Measurements from ENCODE around the gene FRYL.
"Not testable (repeated sequence)": the region's sequence is repeated elsewhere in the genome, so short reads cannot be mapped to it uniquely, and the experiment has no call there.

The FRYL gene

DNA sequence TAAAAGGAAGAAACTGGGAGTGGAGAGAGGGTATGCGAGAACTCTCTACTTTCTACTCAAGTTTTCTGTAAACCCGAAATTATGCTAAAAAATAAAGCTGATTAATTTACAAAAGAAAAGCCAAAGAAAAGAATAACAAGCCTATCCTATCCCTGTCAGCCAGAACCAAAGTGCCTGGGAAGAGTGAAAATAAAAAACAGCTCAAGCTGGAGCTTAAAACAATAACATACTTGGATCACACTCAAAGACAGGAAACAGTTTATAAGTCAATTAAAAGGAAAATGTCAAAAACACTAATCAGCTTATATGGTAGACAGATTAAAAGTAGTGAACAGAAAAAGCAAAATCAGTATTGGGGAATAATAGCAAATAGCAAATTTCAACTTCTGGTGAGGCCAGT, 139.4 kb downstream of the FRYL start:
- DNase-seq = no peak
- H3K79me1 ChIP-seq (ENCODE audit: low read length) = no peaks in the 10 kb centered on the region

DNA sequence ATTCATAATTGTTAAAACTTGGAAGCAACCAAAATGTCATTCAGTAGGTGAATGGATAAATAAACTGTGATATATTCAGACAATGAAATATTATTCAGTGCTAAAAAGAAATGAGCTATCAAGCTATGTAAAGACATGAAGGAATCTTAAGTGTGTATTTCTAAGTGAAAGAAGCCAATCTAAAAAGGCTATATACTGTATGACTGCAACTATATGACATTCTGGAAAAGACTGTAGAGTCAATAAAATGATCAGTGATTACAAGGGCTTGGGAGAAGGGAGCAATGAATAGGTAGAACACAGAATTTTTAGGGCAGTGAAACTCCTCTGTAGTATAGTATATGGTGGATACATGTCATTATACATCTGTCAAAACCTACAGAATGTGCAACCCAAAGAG, 139.9 kb downstream of the FRYL start:
- no peak overlapping the region for H2AFZ ChIP-seq (ENCODE audit: insufficient read depth, low read length, poor library complexity)
- H4K12ac ChIP-seq (ENCODE audit: low read depth, low read length) = no peak overlapping the region
- no peak overlapping the region for H3K4ac ChIP-seq (ENCODE audit: low read depth, low read length)
- H2BK5ac ChIP-seq (ENCODE audit: low read depth, low read length, poor library complexity) = no peak overlapping the region
- no peak overlapping the region for H4K8ac ChIP-seq (ENCODE audit: low read depth, low read length)
- no peaks in the 10 kb centered on the region for H3K79me2 ChIP-seq (ENCODE audit: control insufficient read depth, insufficient read depth, low read length, poor library complexity)
- H3K79me1 ChIP-seq (ENCODE audit: low read length) = no peaks in the 10 kb centered on the region
- H3K9ac ChIP-seq (ENCODE audit: low read length) = no peak overlapping the region
- no peak overlapping the region for H3K18ac ChIP-seq (ENCODE audit: low read length)
- no peak overlapping the region for H4K91ac ChIP-seq (ENCODE audit: low read depth, low read length)
- H3K4me1 ChIP-seq (ENCODE audit: control insufficient read depth in 1 of 2, insufficient read depth in 2 of 2, low read length in 2 of 2) = no peaks in the 10 kb centered on the region
- H3K14ac ChIP-seq (ENCODE audit: low read length) = no peak overlapping the region
- no peak overlapping the region for H2BK12ac ChIP-seq (ENCODE audit: low read length)
- H2AK5ac ChIP-seq (ENCODE audit: low read length) = no peak overlapping the region
- no peak overlapping the region for H3K4me3 ChIP-seq (ENCODE audit: low read depth, low read length)
- no peak overlapping the region for H2BK120ac ChIP-seq (ENCODE audit: insufficient read depth, low read length, poor library complexity)
- H3K4me2 ChIP-seq (ENCODE audit: low read length) = no peak overlapping the region
- H3K9me3 ChIP-seq (ENCODE audit: insufficient read depth, low read depth, low read length) = no peaks in the 10 kb centered on the region
- DNase-seq = no peak
- H3K27ac ChIP-seq (ENCODE audit: low read depth, low read length) = no peak overlapping the region
- no peaks in the 10 kb centered on the region for H3K27me3 ChIP-seq (ENCODE audit: insufficient read depth, low read length)
- no peaks in the 10 kb centered on the region for H3K36me3 ChIP-seq (ENCODE audit: control insufficient read depth in 1 of 2, insufficient read depth in 2 of 2, low read length in 2 of 2)
- no peak overlapping the region for H3K23ac ChIP-seq (ENCODE audit: low read length)

More for the DNA sequence above, 139.4 kb downstream of the FRYL start:
- Histone ChIP-seq H3K9me3 (ENCODE audit: insufficient read depth, low read depth, low read length) (no peaks in the 10 kb centered on the region), H3K23ac (ENCODE audit: low read length) (no peak overlapping the region), H2BK120ac (ENCODE audit: insufficient read depth, low read length, poor library complexity) (no peak overlapping the region), H3K27ac (ENCODE audit: low read depth, low read length) (no peak overlapping the region), H3K4ac (ENCODE audit: low read depth, low read length) (no peak overlapping the region), H4K91ac (ENCODE audit: low read depth, low read length) (no peak overlapping the region), H3K18ac (ENCODE audit: low read length) (no peak overlapping the region), H2AK5ac (ENCODE audit: low read length) (no peak overlapping the region), H4K8ac (ENCODE audit: low read depth, low read length) (no peak overlapping the region), H3K9ac (ENCODE audit: low read length) (no peak overlapping the region), H3K27me3 (ENCODE audit: insufficient read depth, low read length) (no peaks in the 10 kb centered on the region), H2BK5ac (ENCODE audit: low read depth, low read length, poor library complexity) (no peak overlapping the region), H3K4me1 (ENCODE audit: control insufficient read depth in 1 of 2, insufficient read depth in 2 of 2, low read length in 2 of 2) (no peaks in the 10 kb centered on the region), H3K4me3 (ENCODE audit: low read depth, low read length) (no peak overlapping the region), H3K14ac (ENCODE audit: low read length) (no peak overlapping the region), H2BK12ac (ENCODE audit: low read length) (no peak overlapping the region), H3K36me3 (ENCODE audit: control insufficient read depth in 1 of 2, insufficient read depth in 2 of 2, low read length in 2 of 2) (no peaks in the 10 kb centered on the region), H3K79me2 (ENCODE audit: control insufficient read depth, insufficient read depth, low read length, poor library complexity) (no peaks in the 10 kb centered on the region), H4K12ac (ENCODE audit: low read depth, low read length) (no peak overlapping the region), H3K4me2 (ENCODE audit: low read length) (no peak overlapping the region), H2AFZ (ENCODE audit: insufficient read depth, low read length, poor library complexity) (no peak overlapping the region)
- WGBS (ENCODE audit: extremely low coverage, insufficient coverage, insufficient read length) = no CpG with 5 or more reads among the region's 2 CpGs

DNA sequence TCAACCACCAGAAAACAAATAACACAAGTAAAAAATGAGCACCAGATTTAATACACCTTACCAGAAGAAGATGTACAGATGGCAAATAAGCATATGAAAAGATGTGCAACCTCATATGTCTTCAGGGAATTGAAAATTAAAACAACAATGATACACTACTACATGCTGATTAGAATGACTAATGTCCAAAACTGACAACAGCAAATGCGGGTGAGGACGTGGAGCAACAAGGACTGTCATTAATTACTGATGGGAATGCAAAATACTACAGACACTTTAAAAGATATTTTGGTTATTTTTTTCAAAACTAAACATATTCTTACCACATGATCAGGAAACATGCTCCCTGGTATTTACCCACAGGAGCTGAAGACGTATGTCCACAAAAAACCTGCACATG, 140.3 kb downstream of the FRYL start:
- Histone ChIP-seq H3K4me2 (ENCODE audit: low read length) (no peak overlapping the region), H2BK120ac (ENCODE audit: insufficient read depth, low read length, poor library complexity) (no peak overlapping the region), H4K8ac (ENCODE audit: low read depth, low read length) (no peak overlapping the region), H3K79me1 (ENCODE audit: low read length) (no peaks in the 10 kb centered on the region), H3K23ac (ENCODE audit: low read length) (no peak overlapping the region), H3K9me3 (ENCODE audit: insufficient read depth, low read depth, low read length) (no peaks in the 10 kb centered on the region), H3K14ac (ENCODE audit: low read length) (no peak overlapping the region), H3K4me1 (ENCODE audit: control insufficient read depth in 1 of 2, insufficient read depth in 2 of 2, low read length in 2 of 2) (no peaks in the 10 kb centered on the region), H3K18ac (ENCODE audit: low read length) (no peak overlapping the region), H3K36me3 (ENCODE audit: control insufficient read depth in 1 of 2, insufficient read depth in 2 of 2, low read length in 2 of 2) (no peaks in the 10 kb centered on the region), H2BK5ac (ENCODE audit: low read depth, low read length, poor library complexity) (no peak overlapping the region), H3K4ac (ENCODE audit: low read depth, low read length) (no peak overlapping the region), H3K79me2 (ENCODE audit: control insufficient read depth, insufficient read depth, low read length, poor library complexity) (no peaks in the 10 kb centered on the region), H2AFZ (ENCODE audit: insufficient read depth, low read length, poor library complexity) (no peak overlapping the region), H4K91ac (ENCODE audit: low read depth, low read length) (no peak overlapping the region), H2BK12ac (ENCODE audit: low read length) (no peak overlapping the region), H4K12ac (ENCODE audit: low read depth, low read length) (no peak overlapping the region), H3K4me3 (ENCODE audit: low read depth, low read length) (no peak overlapping the region), H3K27me3 (ENCODE audit: insufficient read depth, low read length) (no peaks in the 10 kb centered on the region), H3K27ac (ENCODE audit: low read depth, low read length) (no peak overlapping the region), H3K9ac (ENCODE audit: low read length) (no peak overlapping the region), H2AK5ac (ENCODE audit: low read length) (no peak overlapping the region)
- peak; percentile 62 to 85 for DNase-seq
- WGBS (ENCODE audit: extremely low coverage, insufficient coverage, insufficient read length) = no CpG with 5 or more reads among the region's 3 CpGs

DNA sequence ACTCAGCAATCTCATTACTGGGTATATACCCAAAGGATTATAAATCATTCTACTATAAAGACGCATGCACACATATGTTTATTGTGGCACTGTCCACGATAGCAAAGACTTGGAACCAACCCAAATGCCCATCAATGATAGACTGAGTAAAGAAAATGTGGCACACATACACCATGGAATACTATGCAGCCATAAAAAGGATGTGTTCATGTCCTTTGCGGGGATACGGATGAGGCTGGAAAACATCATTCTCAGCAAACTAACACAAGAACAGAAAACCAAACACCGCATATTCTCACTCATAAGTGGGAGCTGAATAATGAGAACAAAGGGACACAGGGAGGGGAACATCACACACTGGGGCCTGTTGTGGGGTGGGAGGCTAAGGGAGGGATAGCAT, 141.5 kb downstream of the FRYL start:
- not testable (repeated sequence) for H3K27ac ChIP-seq (ENCODE audit: low read depth, low read length); H4K12ac ChIP-seq (ENCODE audit: low read depth, low read length); H3K27me3 ChIP-seq (ENCODE audit: insufficient read depth, low read length); H2BK120ac ChIP-seq (ENCODE audit: insufficient read depth, low read length, poor library complexity); H3K23ac ChIP-seq (ENCODE audit: low read length); H3K14ac ChIP-seq (ENCODE audit: low read length); H3K18ac ChIP-seq (ENCODE audit: low read length); H3K4ac ChIP-seq (ENCODE audit: low read depth, low read length); H3K4me3 ChIP-seq (ENCODE audit: low read depth, low read length); H3K79me1 ChIP-seq (ENCODE audit: low read length); H3K9me3 ChIP-seq (ENCODE audit: insufficient read depth, low read depth, low read length); H3K36me3 ChIP-seq (ENCODE audit: control insufficient read depth in 1 of 2, insufficient read depth in 2 of 2, low read length in 2 of 2); H3K79me2 ChIP-seq (ENCODE audit: control insufficient read depth, insufficient read depth, low read length, poor library complexity); H4K91ac ChIP-seq (ENCODE audit: low read depth, low read length); DNase-seq; H2BK12ac ChIP-seq (ENCODE audit: low read length); H3K4me1 ChIP-seq (ENCODE audit: control insufficient read depth in 1 of 2, insufficient read depth in 2 of 2, low read length in 2 of 2); H2AK5ac ChIP-seq (ENCODE audit: low read length); H4K8ac ChIP-seq (ENCODE audit: low read depth, low read length); H2BK5ac ChIP-seq (ENCODE audit: low read depth, low read length, poor library complexity); H2AFZ ChIP-seq (ENCODE audit: insufficient read depth, low read length, poor library complexity); H3K9ac ChIP-seq (ENCODE audit: low read length); H3K4me2 ChIP-seq (ENCODE audit: low read length)
- WGBS (ENCODE audit: extremely low coverage, insufficient coverage, insufficient read length) = no CpG with 5 or more reads among the region's 5 CpGs

DNA sequence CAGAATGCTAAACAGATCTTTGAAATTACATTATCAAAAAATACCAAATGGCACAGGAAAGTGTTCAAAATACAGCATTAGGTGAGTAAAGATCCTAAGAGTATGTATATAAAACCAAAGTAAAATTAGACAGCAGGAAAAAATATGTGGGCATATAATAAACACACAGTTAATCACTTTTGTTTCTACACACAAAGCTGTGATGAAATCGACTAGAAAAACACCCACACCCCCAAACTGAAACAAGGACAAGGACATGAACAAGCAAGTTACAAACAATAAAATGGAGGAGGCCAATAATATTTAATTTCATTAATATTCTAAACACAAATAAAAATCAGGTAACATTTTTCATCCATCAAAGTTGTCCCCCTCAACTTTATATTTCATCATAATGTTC, 143.2 kb downstream of the FRYL start:
- Histone ChIP-seq H4K91ac (ENCODE audit: low read depth, low read length) (no peak overlapping the region), H3K18ac (ENCODE audit: low read length) (no peak overlapping the region), H3K4ac (ENCODE audit: low read depth, low read length) (no peak overlapping the region), H3K23ac (ENCODE audit: low read length) (no peak overlapping the region), H3K9me3 (ENCODE audit: insufficient read depth, low read depth, low read length) (no peaks in the 10 kb centered on the region), H4K12ac (ENCODE audit: low read depth, low read length) (no peak overlapping the region), H2BK5ac (ENCODE audit: low read depth, low read length, poor library complexity) (no peak overlapping the region), H2BK120ac (ENCODE audit: insufficient read depth, low read length, poor library complexity) (no peak overlapping the region), H3K4me3 (ENCODE audit: low read depth, low read length) (no peak overlapping the region), H3K79me2 (ENCODE audit: control insufficient read depth, insufficient read depth, low read length, poor library complexity) (no peaks in the 10 kb centered on the region), H2BK12ac (ENCODE audit: low read length) (no peak overlapping the region), H3K4me2 (ENCODE audit: low read length) (no peak overlapping the region), H3K36me3 (ENCODE audit: control insufficient read depth in 1 of 2, insufficient read depth in 2 of 2, low read length in 2 of 2) (no peaks in the 10 kb centered on the region), H3K4me1 (ENCODE audit: control insufficient read depth in 1 of 2, insufficient read depth in 2 of 2, low read length in 2 of 2) (no peaks in the 10 kb centered on the region), H3K27ac (ENCODE audit: low read depth, low read length) (no peak overlapping the region), H4K8ac (ENCODE audit: low read depth, low read length) (no peak overlapping the region), H3K79me1 (ENCODE audit: low read length) (no peaks in the 10 kb centered on the region), H2AK5ac (ENCODE audit: low read length) (no peak overlapping the region), H3K9ac (ENCODE audit: low read length) (no peak overlapping the region), H3K14ac (ENCODE audit: low read length) (no peak overlapping the region), H2AFZ (ENCODE audit: insufficient read depth, low read length, poor library complexity) (no peak overlapping the region), H3K27me3 (ENCODE audit: insufficient read depth, low read length) (no peaks in the 10 kb centered on the region)
- no peak for DNase-seq
- no CpG with 5 or more reads among the region's 1 CpG for WGBS (ENCODE audit: extremely low coverage, insufficient coverage, insufficient read length)

Measured in trophoblast cell (in vitro differentiated cells and primary cell).